Chondrocyte (in vitro differentiated cells): ENCODE results near the gene ZFPM1. TPM values are rescaled to one million over a fixed set of nuclear protein-coding genes. Genes with fewer than 3 reads are reported as not detected.

Experiments
- DNase-seq: peaks from one replicate; pipeline ENCODE4 v3.0.0; 2021; ENCODE audit warnings: mixed read lengths, low spot score
- H3K27ac Mint-ChIP-seq: one replicate; pipeline ENCODE4 v1.8.0; 2021; ENCODE audit warnings: mild to moderate bottlenecking, moderate library complexity, mixed read lengths; ENCODE audit not compliant: unreplicated experiment
- H3K27me3 Mint-ChIP-seq: 2 replicates; pipeline ENCODE4 v1.8.0; 2021; ENCODE audit warnings: low read depth, mixed read lengths
- H3K36me3 Mint-ChIP-seq: 2 replicates; pipeline ENCODE4 v1.8.0; 2021; ENCODE audit warnings: low read depth, mixed read lengths
- H3K4me1 Mint-ChIP-seq: 2 replicates; pipeline ENCODE4 v1.8.0; 2021; ENCODE audit warnings: low read depth, mild to moderate bottlenecking, mixed read lengths
- H3K4me3 Mint-ChIP-seq: one replicate; pipeline ENCODE4 v1.8.0; 2021; ENCODE audit warnings: mild to moderate bottlenecking, moderate library complexity, mixed read lengths; ENCODE audit not compliant: unreplicated experiment
- H3K9me3 Mint-ChIP-seq: 2 replicates; pipeline ENCODE4 v1.8.0; 2021; ENCODE audit warnings: low read depth, mixed read lengths
- total RNA-seq: library from RNA; stranded (reverse); gene quantifications from 3 replicates; pipeline ENCODE4 v1.2.1, GENCODE V29; 2021
- TF ChIP-seq, protein P1 (sequence below): fragments of 200-600 bp; sonication (generic); IDR thresholded peaks from 2 replicates; pipeline ENCODE4 v1.5.0; 2021; ENCODE audit warnings: antibody characterized with exemption, mild to moderate bottlenecking, moderate library complexity

Gene ZFPM1
- total RNA-seq, 1 donor from 2014 or later: 7.6 TPM

DNA sequence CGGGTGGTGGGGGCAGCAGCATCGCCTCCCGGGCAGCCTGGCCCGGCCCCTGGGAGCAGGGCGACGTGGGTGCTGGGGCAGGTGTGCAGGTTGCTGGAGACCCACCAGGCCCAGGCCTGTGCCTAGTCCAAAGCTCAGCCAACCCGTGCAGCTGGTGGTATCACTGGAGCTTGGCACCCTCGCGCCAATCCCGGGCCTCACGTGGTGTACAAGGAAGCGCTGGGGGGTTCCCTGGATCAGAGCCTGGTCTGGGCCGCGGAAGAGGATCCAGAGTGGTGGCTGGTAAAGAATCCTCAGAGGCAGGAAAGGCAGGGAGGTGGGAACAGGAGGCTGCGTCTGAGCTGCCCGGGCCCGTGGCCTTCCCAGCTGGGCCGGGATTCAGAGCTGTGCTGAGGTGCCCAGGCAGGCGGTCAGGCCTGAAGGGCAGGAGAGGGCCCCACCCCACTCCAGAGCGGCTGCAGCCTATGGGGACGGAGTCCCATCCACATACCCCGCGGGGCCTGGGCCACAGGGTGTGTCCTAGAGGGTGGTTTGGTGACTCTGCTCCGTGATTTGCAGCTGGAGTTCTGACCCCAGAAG is 36.2 kb downstream of the ZFPM1 start:
- H3K4me3 Mint-ChIP-seq: no peak overlapping the region
- TF ChIP-seq, protein P1, sequence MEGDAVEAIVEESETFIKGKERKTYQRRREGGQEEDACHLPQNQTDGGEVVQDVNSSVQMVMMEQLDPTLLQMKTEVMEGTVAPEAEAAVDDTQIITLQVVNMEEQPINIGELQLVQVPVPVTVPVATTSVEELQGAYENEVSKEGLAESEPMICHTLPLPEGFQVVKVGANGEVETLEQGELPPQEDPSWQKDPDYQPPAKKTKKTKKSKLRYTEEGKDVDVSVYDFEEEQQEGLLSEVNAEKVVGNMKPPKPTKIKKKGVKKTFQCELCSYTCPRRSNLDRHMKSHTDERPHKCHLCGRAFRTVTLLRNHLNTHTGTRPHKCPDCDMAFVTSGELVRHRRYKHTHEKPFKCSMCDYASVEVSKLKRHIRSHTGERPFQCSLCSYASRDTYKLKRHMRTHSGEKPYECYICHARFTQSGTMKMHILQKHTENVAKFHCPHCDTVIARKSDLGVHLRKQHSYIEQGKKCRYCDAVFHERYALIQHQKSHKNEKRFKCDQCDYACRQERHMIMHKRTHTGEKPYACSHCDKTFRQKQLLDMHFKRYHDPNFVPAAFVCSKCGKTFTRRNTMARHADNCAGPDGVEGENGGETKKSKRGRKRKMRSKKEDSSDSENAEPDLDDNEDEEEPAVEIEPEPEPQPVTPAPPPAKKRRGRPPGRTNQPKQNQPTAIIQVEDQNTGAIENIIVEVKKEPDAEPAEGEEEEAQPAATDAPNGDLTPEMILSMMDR: no peak
- no peaks in the 10 kb centered on the region for H3K9me3 Mint-ChIP-seq
- H3K27me3 Mint-ChIP-seq: no peaks in the 10 kb centered on the region
- H3K27ac Mint-ChIP-seq: no peak overlapping the region
- H3K36me3 Mint-ChIP-seq: no peaks in the 10 kb centered on the region
- no peak for DNase-seq
- no peaks in the 10 kb centered on the region for H3K4me1 Mint-ChIP-seq

DNA sequence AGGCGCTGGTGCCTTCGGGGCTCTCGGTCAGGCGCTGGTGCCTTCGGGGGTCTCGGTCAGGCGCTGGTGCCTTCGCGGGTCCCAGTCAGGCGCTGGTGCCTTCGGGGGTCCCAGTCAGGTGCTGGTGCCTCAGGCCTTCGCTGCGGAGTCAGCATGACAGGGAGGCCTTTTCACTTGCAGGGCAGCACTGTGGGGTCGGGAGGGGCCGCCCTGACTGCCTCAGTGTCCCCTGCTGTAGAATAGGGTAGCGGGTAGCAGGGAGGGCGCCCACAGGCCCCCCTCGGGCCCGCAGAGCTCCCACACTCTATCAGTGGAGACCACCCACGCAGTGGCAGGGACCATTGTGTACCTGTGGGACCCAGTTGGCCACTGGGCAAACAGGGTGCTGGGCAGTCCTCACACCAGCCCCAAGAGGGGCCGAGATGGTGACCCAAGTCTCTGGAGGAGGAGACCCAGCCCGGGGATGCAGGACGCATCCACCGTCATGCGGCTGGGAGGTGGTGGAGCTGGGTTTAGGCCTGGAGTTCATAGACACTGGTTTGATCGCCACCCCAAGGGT is 38.0 kb downstream of the ZFPM1 start:
- Mint-ChIP-seq H3K27me3 (no peaks in the 10 kb centered on the region), H3K36me3 (no peaks in the 10 kb centered on the region), H3K4me1 (no peaks in the 10 kb centered on the region)

DNA sequence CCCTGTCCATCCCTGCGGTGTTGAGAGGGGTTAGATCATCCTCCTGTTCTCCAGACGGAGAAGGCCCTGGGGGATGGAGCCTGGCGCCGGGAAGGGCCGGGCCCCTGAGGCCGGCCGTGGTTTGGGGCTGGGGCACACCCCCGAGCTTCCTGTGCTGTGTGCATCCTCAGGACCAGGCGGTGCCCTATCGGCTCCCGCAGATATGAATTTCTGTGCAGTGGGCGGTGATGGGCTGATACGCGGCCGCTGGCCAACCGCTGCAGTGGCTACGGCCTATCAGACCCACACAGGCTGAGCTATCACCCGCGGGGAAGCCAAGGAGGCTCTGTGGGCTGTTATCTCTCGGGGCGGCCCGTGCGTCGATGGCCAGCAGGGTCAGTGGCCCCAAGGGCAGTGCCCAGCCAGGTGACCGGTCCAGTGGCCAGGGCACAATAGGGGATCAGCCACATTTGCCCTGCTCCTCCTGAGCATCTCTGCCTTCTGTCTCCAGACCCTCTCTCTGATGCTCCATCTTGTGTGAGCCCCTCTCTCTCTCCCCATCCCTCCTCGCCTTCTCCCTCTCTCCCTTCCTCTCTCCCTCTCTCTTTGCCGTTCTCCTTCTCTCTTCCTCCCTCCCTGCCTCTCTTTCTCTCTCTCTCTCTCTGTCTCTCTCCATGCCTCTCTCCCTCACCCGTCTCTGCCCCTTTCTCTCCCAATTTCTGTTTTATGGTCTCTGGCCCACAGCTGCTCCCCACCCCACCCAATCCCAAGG is 38.7 kb downstream of the ZFPM1 start:
- Mint-ChIP-seq H3K27ac (no peak overlapping the region), H3K4me3 (no peak overlapping the region), H3K4me1 (no peaks in the 10 kb centered on the region), H3K9me3 (no peaks in the 10 kb centered on the region), H3K27me3 (no peaks in the 10 kb centered on the region), H3K36me3 (no peaks in the 10 kb centered on the region)
- TF ChIP-seq, protein P1: no peak
- no peak for DNase-seq

More for the DNA sequence above, 38.0 kb downstream of the ZFPM1 start:
- TF ChIP-seq, protein P1: no peak
- no peaks in the 10 kb centered on the region for H3K9me3 Mint-ChIP-seq
- no peak overlapping the region for H3K27ac Mint-ChIP-seq
- no peak for DNase-seq
- H3K4me3 Mint-ChIP-seq: no peak overlapping the region

DNA sequence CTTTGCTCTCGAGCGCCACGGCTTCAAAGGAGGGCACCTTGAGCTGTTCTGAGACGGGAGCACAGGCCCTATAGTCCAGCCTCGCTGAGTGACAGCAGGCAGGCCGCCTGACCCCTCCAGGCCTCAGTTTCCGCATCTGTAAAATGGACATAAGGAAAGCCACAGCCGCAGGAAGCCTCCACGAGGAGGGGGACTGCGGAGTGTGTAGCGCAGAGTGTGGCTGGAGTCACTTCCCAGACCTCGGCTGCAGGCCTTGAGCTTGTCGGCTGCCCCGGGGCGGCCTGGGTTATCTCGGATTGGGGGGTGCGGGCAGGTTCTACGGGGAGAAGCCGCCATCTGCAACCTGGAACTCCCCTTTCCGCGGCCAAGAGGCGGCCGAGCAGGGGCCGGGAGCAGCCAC is 40.8 kb downstream of the ZFPM1 start:
- no peak for DNase-seq
- no peaks in the 10 kb centered on the region for H3K27me3 Mint-ChIP-seq
- no peak overlapping the region for H3K27ac Mint-ChIP-seq
- no peaks in the 10 kb centered on the region for H3K36me3 Mint-ChIP-seq
- H3K9me3 Mint-ChIP-seq: no peaks in the 10 kb centered on the region
- no peak overlapping the region for H3K4me3 Mint-ChIP-seq
- no peaks in the 10 kb centered on the region for H3K4me1 Mint-ChIP-seq
- TF ChIP-seq, protein P1: no peak

DNA sequence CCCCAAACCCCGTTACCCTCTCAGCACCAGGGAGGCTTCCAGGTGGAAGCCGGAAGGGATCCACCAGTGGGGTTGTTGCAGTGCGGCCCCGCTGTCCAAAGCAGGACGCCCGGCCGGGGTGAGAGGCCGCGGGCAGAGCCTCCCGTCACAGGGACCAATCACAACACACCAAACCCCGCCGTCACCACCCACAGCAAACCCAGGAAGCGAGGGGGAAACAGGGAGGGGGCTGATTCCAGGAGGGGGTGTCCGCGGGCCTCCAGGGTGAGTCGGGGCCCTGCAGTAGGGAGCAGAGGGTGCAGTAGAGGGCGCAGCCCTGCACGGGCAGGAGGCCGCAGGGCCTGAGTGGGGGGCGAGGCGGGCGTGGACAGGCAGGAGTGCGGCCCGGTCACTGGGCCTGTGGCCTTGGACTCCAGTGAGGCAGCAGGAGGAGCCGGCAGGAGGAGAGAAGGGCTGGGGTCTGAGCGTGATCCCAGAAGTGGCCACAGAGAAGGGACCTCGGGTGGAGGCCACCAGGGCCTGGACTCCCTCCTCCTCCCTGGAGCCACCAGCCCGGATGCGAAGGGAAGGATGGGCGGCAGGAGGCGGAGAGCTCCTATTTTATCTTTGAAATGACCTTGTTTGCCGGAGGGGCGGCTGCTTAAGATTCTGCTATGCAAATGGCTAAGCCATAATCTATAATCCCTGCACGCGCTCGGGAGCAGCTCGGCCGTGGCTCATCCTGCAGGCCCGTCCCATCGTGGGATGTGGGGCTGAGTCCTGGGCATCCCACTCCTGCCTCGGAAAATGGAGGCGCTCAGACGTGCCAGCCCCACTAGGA is 41.5 kb downstream of the ZFPM1 start:
- Mint-ChIP-seq H3K27ac (no peak overlapping the region), H3K4me3 (no peak overlapping the region), H3K27me3 (no peaks in the 10 kb centered on the region), H3K36me3 (no peaks in the 10 kb centered on the region), H3K9me3 (no peaks in the 10 kb centered on the region), H3K4me1 (no peaks in the 10 kb centered on the region)
- no peak for DNase-seq
- TF ChIP-seq, protein P1: no peak
